Mesothelial cell of epicardium (in vitro differentiated cells): Measurements from ENCODE around the gene IQCH. TPM values are rescaled to one million over a fixed set of nuclear protein-coding genes. Genes with fewer than 3 reads are reported as not detected.

Source experiments
- DNase-seq, 2 experiments: peaks; one replicate each; pipeline ENCODE4 v3.0.0; 2021; ENCODE audit warnings: low spot score in 2 of 2; ENCODE audit not compliant: unreplicated experiment in 2 of 2
- H3K27ac Mint-ChIP-seq: 2 replicates; pipeline ENCODE4 v1.8.0; 2021; ENCODE audit warnings: mixed read lengths
- H3K27me3 Mint-ChIP-seq: 2 replicates; pipeline ENCODE4 v1.8.0; 2021; ENCODE audit warnings: low read depth, mixed read lengths
- H3K36me3 Mint-ChIP-seq: 2 replicates; pipeline ENCODE4 v1.8.0; 2021; ENCODE audit warnings: mixed read lengths
- H3K4me1 Mint-ChIP-seq: 2 replicates; pipeline ENCODE4 v1.8.0; 2021; ENCODE audit warnings: mixed read lengths
- H3K4me3 Mint-ChIP-seq: 2 replicates; pipeline ENCODE4 v1.8.0; 2021; ENCODE audit warnings: mild to moderate bottlenecking, moderate library complexity, mixed read lengths
- H3K9me3 Mint-ChIP-seq: 2 replicates; pipeline ENCODE4 v1.8.0; 2021; ENCODE audit warnings: mixed read lengths
- total RNA-seq: library from RNA; stranded (reverse); gene quantifications from 3 replicates; pipeline ENCODE4 v1.2.1, GENCODE V29; 2021
- TF ChIP-seq, protein P1 (sequence below): fragments of 200-600 bp; sonication (generic); IDR thresholded peaks from one replicate; pipeline ENCODE4 v1.5.0; 2021; ENCODE audit warnings: antibody characterized with exemption; ENCODE audit not compliant: unreplicated experiment

Gene IQCH
- total RNA-seq, 1 donor from 2014 or later: 0.98 TPM

- no peak overlapping the region for H3K27ac Mint-ChIP-seq
- TF ChIP-seq, protein P1, sequence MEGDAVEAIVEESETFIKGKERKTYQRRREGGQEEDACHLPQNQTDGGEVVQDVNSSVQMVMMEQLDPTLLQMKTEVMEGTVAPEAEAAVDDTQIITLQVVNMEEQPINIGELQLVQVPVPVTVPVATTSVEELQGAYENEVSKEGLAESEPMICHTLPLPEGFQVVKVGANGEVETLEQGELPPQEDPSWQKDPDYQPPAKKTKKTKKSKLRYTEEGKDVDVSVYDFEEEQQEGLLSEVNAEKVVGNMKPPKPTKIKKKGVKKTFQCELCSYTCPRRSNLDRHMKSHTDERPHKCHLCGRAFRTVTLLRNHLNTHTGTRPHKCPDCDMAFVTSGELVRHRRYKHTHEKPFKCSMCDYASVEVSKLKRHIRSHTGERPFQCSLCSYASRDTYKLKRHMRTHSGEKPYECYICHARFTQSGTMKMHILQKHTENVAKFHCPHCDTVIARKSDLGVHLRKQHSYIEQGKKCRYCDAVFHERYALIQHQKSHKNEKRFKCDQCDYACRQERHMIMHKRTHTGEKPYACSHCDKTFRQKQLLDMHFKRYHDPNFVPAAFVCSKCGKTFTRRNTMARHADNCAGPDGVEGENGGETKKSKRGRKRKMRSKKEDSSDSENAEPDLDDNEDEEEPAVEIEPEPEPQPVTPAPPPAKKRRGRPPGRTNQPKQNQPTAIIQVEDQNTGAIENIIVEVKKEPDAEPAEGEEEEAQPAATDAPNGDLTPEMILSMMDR: no peak
- H3K4me3 Mint-ChIP-seq: no peak overlapping the region
- H3K4me1 Mint-ChIP-seq: peaks cover 4% of the 10 kb centered on the region
- peaks cover 16% of the 10 kb centered on the region for H3K27me3 Mint-ChIP-seq
- H3K36me3 Mint-ChIP-seq: no peaks in the 10 kb centered on the region
- DNase-seq: no peak
- H3K9me3 Mint-ChIP-seq: no peaks in the 10 kb centered on the region
These were observed 115.8 kb downstream of the IQCH start for GRCh38 chr15:67370206-67370954.

GRCh38 chr15:67372543-67372942 lies 118.0 kb downstream of the IQCH start:
- Mint-ChIP-seq H3K27me3 (peaks cover 16% of the 10 kb centered on the region), H3K36me3 (no peaks in the 10 kb centered on the region), H3K4me1 (peaks cover 4% of the 10 kb centered on the region), H3K27ac (no peak overlapping the region), H3K9me3 (no peaks in the 10 kb centered on the region), H3K4me3 (no peak overlapping the region)
- DNase-seq: no peak
- TF ChIP-seq, protein P1: no peak

DNA sequence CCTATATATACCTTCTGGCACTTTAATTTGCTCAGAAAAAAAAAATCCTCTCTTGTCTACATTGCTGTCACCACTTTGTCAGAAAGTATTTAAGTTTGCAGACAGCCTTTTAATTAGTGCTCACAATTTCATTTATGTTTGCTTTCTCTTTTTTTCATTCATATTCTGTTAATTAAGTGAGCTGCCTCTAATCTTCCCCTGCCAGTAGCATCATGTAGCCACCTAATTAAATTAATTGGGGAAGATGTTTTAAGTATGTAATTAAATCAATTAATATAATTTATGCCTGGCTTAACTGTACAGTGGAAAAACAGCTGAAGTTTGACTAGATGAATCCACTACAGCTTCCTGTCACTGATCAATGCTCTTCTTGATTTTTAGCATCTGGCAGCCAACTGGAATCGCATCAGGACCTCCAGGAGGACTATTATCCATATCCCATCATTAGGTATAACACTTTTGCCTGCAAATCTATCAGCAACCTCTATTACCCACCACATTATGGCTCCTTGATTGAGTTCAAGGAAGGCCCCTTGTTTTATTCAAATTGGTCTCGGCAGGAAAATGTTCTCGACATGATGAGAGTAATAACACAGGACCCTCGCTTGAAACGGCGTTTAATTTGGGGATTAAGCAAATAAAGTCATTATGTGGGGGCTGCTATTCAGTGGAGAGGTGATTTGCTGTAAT lies 118.5 kb downstream of the IQCH start:
- TF ChIP-seq, protein P1: no peak
- Mint-ChIP-seq H3K4me3 (no peak overlapping the region), H3K36me3 (no peaks in the 10 kb centered on the region), H3K27me3 (peaks cover 16% of the 10 kb centered on the region), H3K9me3 (no peaks in the 10 kb centered on the region), H3K4me1 (peaks cover 4% of the 10 kb centered on the region), H3K27ac (no peak overlapping the region)
- DNase-seq: no peak

DNA sequence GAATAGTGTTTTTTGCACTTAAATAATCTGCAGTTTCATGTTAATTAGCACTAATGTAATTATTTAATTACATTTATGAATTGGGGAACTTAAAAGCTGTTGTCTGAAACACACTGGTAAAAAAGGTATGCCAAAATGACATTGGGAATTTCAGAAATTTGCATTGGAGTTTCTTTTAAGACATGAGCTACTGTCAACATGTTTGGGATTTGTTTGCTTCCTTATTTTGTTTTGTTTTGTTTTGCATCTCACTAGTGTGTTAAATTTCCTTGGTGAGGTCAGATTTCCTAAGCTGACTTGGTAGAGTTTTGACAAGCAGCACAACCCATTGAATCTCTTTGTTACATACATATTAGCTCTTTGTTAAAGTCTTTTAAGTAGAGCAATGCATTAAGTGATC lies 119.4 kb downstream of the IQCH start:
- H3K27ac Mint-ChIP-seq: no peak overlapping the region
- H3K9me3 Mint-ChIP-seq: no peaks in the 10 kb centered on the region
- TF ChIP-seq, protein P1: no peak
- peaks cover 4% of the 10 kb centered on the region for H3K4me1 Mint-ChIP-seq
- peaks cover 15% of the 10 kb centered on the region for H3K27me3 Mint-ChIP-seq
- H3K4me3 Mint-ChIP-seq: no peak overlapping the region
- H3K36me3 Mint-ChIP-seq: no peaks in the 10 kb centered on the region
- DNase-seq: no peak

DNA sequence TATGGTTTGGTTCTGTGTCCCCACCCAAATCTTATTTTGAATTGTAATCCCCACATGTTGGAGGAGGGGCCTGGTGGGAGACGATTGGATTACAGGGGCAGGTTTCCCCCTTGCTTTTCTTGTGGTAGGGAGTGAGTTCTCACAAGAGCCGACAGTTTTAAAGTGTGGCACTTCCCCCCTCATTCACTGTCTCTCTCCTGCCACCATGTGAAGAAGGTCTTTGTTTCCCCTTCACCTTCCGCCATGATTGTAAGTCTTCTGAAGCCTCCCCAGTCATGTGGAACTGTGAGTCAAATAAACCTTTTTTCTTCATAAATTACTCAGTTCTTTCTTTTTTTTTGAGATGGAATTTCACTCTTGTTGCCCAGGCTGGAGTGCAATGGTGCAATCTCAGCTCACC lies 124.9 kb downstream of the IQCH start:
- Mint-ChIP-seq H3K27me3 (peaks cover 1% of the 10 kb centered on the region), H3K36me3 (no peaks in the 10 kb centered on the region), H3K4me1 (no peaks in the 10 kb centered on the region), H3K4me3 (no peak overlapping the region), H3K27ac (no peak overlapping the region), H3K9me3 (no peaks in the 10 kb centered on the region)
- no peak for DNase-seq
- TF ChIP-seq, protein P1: no peak
